Measurements from ENCODE around the gene ZSCAN2. TPM values are rescaled to one million over a fixed set of nuclear protein-coding genes. Genes with fewer than 3 reads are reported as not detected.
"Not testable (repeated sequence)": the region's sequence is repeated elsewhere in the genome, so short reads cannot be mapped to it uniquely, and the experiment has no call there.

ZSCAN2 gene
- total RNA-seq (2014; rRNA removed; shearing (Covaris generic)), result 6.4 and 9.9 TPM in 2 replicates

DNA sequence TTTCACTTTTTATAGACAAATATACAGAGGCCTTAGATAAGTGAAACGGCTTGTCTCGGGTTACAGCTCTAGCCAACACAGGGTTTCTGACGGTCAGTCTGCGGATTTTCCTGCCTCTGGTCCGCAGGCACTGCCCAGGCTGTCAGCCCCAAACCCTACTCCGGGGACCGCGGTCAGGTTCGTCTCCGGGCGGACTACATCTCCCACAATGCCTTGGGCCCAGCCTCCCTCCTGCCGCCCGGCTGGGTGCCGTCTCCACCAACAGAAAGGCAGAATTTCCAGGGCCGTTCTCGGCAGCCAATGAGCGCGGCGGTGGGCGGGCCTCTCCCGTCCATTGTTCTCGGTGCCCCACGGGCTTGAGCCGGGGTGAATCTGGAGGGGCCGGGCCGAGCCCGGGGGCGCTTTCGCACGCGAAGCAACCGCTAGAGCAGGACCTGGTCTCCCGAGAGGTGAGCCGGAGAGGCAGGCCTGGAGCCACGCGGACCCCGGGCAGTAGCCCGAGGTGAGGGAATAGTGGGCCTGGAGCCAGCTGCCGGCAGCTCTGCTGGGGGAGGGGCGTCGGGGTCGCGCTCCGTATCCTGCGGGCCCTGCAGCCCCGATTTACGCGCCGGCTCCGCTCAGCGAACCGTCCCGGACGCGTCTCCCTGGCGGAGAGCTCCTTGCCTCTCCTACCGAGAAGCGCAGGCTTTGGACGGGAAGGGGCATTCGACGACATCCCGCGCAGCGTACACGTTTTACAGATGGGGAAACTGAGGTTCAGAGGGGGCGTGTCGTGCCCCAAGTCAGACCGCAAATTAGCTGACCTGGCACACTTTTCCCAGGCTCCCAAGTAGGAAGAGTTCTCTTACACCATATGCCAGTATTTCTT is at the start of gene ZSCAN2:
Gene ZSCAN2 (plus strand): TSS at position 323 of the 868 bp plus-strand sequence. CDS start 2,919 bp downstream, outside the sequence.
- DNase-seq (ENCODE audit: low read depth), result peak; percentile 91

DNA sequence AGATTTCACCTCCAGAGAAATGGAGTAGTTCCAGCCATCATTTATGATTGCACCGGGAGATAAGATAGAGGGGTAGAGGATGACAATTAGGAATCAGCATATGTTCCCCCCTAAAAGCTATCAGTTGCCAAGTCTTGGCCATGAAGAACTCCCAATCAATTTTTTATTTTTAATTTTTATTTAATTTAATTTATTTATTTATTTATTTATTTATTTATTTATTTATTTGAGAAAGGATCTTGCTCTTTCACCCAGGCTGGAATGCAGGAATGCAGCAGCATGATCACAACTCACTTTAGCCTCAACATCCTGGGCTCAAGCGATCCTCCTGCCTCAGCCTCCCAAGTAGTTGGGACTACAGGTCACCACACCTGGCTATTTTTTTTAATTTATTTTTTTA is 49.2 kb upstream of the ZSCAN2 start:
- DNase-seq (ENCODE audit: low read depth), result not testable (repeated sequence)

DNA sequence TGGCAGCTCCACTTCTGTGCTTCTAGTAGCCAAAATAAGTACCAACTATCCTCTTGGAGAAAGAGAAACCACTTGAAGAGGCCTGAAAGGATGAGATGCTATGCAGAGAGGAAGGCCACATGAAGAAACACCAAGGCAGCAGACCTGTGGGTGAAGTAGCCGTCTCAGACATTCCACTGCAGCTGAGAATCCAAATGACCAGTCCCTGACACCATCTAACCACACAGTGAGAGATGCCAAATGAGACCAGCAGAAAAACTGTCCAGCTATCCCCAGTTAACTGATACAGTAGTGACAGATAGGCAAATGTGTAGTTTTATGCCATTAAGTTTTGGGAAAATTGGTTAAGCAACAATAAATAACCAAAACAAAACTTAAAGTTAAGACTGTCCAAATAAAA is 47.9 kb upstream of the ZSCAN2 start:
- DNase-seq (ENCODE audit: low read depth), result no peak

DNA sequence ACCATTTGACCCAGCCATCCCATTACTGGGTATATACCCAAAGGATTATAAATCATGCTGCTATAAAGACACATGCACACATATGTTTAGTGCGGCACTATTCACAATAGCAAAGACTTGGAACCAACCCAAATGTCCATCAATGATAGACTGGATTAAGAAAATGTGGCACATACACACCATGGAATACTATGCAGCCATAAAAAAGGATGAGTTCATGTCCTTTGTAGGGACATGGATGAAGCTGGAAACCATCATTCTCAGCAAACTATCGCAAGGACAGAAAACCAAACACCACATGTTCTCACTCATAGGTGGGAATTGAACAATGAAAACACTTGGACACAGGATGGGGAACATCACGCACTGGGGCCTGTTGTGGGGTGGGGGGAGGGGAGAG is 44.1 kb upstream of the ZSCAN2 start:
- DNase-seq (ENCODE audit: low read depth), result not testable (repeated sequence)

DNA sequence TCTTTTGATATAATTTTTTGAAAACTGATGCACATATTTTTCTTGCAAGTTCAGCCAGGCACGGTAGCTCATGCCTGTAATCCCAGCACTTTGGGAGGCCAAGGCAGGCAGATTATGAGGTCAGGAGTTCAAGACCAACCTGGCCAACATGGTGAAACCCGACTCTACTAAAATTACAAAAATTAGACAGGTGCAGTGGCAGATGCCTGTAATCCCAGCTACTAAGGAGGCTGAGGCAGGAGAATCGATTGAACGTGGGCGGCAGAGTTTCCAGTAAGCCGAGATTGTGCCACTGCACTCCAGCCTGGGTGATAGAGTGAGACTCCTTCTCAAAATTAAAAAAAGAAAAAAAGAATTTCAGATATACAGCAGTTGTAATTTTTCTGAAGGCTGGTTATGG is 32.8 kb upstream of the ZSCAN2 start:
- not testable (repeated sequence) for DNase-seq (ENCODE audit: low read depth)

DNA sequence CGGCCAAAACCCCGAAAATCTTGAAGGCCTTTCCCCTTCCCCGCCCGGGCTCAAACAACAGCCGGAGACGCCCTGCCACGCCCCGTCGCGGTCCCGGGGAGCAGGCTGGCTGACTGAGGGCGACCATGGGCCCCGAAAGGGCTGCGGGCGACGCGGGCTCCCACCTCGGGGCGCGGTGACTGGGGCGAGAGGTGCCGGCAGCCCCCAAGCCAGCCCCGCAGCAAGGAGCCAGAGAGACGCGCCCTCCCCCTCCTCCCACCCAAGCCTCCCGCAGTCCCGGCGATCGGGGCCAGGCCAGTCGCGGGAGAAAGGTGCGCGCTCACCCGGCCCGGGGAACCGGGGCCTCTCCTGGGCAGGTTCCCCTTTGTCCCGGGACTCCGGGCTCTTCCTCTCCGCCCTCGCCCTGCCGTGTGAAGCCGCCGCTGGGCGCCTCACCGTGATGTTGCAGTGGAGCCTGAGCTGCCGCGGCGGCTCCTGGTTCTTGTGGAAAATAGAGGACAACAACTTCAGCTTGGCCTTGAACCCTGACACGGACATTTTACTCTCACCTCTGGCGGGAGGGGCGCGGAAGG is 30.6 kb upstream of the ZSCAN2 start:
- DNase-seq (ENCODE audit: low read depth), result peak; percentile 11

DNA sequence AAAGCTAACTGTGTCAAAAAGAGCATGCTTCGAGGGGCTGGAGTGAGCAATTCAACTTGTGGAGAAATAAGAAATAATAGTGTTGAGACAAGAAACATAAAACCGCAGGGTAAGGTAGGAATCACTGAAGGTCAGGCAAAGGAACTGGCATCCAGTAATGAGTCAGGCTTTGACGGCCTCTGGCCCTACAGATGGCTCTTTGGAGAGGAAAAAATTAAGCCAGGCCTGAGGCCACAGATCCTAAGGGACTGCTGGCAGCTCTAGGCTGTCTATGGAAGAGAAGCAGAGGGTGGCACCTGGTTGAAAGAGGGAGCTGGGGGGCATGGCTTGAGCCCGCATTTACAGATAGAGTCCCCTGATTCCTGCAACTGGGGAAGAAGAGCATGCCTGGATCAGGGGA is 28.6 kb upstream of the ZSCAN2 start:
- DNase-seq (ENCODE audit: low read depth), result no peak

DNA sequence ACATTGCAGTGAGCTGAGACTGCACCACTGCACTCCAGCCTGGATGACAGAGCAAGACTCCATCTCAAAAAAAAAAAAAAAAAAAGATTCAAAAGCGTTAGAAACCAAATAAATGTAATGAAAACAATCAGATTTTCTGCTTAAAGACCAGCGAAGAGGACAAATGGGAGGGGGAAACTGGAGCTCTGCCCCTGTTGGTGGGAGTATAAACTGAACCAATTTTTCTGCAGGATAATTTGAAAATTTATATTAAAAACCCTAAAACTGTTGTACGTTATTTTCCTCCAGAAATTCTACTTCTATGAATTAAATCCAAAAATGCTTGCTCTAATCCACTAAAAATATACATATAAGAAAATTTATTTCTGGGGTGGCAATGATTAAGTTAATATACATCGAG is 25.3 kb upstream of the ZSCAN2 start:
- no peak for DNase-seq (ENCODE audit: low read depth)

DNA sequence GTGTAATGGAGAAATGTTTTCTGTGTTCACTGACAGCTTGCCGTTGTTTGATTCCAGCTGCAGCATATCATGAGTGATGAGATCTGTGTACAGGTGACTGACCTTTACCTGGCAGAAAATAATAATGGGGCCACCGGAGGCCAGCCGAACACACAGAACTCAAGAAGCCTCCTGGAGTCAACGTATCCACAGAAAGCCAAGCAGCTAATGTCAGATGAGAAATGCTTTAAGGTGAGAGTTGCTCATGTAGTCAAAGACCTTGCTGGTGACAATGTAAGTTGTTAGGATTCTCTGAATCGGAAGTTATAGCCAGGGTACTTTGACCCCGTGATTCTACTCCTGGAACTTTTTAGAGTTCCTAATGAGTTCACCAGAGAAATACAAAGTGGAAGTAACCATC is 22.9 kb upstream of the ZSCAN2 start:
- not testable (repeated sequence) for DNase-seq (ENCODE audit: low read depth)

DNA sequence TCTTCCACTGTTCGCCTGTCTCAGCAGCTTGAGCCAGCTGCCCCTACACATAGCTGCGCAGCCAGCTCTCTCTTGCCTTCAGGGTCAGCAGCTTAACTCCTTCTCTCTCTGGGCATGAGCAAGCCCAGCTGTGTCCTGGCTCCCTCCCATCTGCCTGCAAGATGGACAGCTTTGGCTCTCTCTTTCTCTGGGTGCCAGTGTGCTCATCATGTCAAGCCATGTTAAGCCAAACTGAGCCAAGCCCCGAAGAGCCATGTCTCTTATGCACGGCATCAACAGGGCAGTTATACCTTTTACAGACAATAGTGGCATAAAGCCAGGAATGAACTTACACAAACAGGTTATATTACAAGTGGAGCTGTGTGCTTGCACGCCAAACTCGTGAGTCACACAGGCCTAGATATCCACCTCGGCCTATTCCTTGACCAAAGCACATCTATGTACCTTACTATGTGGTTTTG is 21.5 kb upstream of the ZSCAN2 start:
- DNase-seq (ENCODE audit: low read depth), result peak; percentile 58

DNA sequence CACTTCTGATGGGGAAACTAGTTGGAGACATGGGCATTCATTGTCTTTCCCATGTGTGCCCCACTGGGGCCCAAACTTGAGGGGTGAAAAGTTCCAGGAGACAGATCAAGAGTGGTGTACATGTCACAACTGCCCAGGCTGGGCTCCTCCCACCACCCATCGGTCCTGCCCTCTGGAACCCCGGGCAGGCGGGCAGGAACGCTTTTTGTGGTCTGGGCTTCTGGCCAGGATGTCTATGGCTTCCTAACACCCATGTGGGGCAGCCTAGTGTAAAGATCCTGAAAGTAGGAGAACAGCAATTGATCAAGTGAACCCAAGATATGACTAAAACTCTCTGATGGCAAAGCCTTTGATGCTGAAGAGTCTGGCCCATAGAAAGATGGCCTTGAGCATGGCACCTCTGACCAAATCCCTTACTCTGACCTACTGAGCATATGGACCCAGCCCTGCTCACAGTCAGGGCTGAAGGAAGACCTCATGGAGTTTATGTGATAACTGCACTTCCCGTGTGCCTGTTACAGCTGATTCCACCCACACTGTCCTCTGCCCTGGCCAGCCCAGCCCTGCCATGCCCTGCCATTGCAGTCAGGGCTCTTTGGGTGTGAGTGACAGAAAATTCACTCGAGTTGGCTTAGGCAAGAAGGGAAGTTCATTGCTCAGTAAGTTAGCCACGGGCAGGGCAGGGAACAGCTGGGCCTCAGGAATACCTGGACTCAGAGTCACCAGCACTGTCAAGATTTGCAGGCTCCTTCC is 19.0 kb upstream of the ZSCAN2 start:
- not testable (repeated sequence) for DNase-seq (ENCODE audit: low read depth)

DNA sequence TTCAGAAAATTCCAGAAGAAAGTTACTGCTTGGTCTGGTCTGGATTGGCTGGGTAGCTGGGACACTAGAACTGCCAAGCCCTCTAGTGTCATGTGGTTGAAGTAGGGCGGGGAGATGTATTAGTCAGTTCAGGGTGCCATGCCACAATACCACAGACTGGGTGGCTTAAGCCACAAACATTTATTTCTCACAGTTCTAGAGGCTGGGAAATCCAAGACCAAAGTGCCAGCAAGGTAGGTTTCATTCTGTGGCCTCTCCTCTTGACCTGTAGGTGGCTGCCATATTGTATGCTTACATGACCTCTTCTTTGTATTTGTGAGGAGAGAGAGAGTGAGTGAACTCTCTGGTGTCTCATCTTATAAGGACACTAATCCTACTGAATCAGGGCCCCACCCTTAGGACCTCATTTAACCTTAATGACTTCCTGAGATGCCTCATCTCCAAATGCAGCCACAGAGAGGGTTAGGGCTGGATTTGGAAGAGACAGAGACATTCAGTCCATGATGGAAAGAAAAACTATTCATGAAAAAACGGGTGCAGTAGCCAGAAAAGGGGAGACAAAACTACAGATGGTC is 18.1 kb upstream of the ZSCAN2 start:
- no peak for DNase-seq (ENCODE audit: low read depth)

DNA sequence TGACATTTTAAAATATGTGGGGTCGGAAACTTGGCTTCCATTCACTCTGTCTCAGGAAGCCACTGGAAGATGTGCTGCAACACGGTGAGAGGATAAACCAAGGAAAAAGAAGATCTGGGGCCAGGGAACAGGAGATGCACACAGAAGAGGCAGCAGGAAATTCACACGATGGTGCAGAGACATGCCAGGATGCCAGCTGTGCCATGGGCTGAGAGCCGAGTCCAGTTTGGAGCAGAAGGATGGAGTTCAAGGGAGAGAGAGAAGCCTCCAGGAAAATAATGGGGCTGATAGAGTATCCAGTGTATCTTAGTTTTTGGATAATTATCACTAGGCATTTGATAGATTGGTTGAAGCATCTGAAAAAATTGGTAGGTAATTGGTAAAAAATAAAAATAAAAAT is 16.9 kb upstream of the ZSCAN2 start:
- DNase-seq (ENCODE audit: low read depth), result not testable (repeated sequence)

DNA sequence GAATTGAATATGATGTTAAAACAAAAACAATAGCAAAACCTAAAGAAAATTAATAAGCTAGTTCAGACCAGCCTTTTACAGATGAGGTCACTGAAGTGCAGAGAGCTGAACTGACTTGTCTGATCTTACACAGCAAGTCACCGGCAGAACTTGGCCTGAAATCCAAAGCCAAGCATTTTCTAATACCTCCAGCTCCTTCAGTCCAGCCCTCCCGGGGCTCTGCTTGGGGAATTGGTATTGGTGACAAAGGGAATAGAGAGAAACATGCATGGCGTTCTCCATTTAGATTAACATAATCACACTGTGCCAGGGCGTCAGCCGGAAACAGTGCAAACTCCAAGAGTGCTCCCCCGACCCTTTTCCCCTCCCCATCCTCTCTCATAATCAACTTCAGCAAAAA is 14.1 kb upstream of the ZSCAN2 start:
- DNase-seq (ENCODE audit: low read depth), result no peak

DNA sequence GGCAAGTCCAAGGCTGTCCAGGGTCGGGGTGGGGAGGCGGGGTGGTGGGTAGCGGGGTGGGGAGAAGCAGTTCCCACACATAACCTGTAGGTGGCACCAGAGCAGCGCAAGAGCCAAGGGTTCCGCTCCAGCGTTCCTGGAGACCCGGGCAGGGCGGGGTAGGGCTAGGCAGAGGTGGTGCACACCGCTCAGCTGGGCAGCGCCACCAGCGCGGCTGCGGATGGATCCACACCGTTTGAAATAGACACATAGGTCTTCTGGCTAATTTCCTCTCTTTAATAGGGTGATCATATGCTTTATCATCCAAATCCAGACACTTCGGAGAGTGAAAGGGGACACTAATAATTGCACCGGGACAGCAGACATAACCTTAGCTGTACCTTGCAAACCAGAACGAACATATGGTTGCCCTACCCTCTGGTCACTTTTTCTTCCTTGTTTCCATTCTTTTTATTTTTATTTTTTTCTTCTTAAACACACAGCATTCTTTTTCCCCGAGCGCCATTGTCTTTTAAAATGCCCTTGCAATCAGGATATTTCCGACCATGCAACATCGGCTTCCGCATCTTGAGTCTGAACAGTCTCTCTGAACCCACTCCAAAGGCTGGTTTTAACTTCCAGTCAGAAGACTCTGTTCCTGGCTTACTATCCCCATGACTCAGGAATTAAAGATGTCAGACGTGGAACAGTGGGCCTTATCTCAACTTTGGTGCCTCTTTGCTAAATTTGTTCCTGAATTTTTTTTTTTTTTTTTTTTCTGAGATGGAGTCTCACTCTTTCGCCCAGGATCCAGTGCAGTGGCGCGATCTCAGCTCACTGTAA is 12.5 kb upstream of the ZSCAN2 start:
- DNase-seq (ENCODE audit: low read depth), result peak; percentile 66

DNA sequence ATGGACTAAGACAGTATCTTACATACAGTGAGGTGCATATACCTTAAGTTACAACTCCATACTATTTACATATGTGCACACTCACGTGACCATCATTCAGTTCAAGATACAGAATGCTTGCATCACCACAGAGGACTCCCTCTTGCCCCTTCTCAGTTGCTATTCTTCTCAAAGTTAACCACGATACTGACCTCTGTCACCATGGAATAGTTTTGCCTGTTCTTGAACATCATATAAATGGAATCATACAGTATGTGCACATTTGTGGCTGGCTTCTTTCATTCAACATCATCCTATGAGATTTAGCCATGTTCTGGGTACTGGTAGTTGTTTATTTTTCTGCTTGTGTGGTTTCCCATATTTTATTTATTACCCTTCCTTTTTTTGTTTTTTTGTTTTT is 10.4 kb upstream of the ZSCAN2 start:
- no peak for DNase-seq (ENCODE audit: low read depth)

DNA sequence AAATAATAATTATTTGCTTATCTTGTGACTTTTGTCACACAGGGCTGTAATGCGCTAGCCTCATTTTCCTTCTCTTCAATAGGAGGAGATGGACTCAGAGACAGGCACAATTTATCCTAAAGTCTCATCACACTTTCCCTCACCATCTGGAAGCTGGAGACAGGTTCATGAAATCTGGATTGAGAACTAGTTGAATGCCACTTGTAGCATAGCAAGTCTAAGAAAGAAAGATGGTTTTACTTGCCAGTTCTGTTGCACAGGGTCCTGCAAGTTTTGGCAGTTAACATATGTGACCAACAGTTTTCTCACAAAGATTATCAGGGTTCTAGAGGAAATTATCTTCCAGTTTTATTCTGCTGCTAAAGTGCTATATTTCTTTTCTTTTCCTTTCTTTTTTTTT is 9.0 kb upstream of the ZSCAN2 start:
- DNase-seq (ENCODE audit: low read depth), result no peak

DNA sequence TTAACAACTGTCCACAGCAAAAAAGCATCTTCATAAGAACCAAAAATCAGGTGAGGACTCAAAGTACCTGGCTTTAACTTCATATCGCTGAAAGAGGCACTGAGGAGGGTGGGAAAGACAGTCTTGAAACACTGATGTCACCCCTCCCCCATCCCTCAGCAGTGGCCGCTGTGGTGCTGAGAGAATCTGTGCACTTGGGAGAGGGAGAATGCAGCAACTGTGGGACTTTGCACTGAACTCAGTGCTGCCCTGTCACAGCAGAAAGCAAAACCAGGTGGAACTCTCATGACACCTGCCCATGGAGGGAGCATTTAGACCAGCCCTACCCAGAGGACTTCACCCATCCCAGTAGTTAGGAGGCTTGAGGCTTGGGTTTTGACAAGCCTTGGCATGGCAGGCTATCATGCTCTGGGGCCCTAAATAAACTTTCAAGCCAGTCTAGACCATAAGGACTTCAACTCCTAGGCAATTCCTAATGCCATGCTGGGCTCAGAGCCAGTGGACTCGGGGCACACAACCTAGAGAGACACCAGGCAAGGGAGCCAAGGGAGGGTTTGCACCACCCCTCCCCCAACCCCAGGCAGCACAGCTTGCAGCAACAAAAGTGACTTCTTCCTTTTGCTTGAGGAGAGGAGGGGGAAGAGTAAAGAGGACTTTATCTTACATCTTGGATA is 6.1 kb upstream of the ZSCAN2 start:
- no peak for DNase-seq (ENCODE audit: low read depth)

DNA sequence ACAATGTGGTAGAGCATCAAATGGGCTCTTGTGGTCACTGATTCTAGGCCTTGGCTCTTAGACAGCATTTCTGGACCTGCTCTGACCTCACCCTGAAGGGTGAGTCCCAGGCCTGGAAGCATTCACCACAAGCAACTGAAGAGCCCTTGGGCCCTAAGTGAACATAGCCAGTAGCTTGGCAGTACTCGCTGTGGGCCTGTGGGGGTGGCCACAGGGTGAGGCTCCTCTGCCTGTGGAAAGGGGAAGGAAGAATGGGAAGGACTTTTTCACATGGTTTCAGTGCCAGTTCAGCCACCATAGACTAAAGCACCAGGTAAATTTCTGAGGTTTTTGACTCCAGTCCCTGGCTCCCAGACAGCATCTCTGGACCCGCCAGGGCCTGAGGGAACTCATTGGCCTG is 5.1 kb upstream of the ZSCAN2 start:
- no peak for DNase-seq (ENCODE audit: low read depth)

DNA sequence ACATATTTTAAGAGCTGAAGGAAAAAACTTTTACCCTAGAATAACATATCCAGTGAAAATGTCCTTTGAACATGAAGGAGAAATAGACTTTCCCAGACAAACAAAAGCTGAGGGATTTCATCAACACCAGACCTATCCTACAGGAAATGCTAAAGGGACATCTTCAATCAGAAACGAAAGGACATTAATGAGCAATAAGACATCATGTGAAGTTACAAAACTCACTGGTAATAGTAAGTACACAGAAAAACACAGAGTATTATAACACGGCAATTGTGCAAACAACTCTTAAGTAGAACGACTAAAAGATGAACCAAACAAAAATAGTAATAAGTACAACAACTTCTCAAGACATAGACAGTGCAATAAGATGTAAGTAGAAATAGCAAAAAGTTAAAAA is 3.5 kb upstream of the ZSCAN2 start:
- no peak for DNase-seq (ENCODE audit: low read depth)

DNA sequence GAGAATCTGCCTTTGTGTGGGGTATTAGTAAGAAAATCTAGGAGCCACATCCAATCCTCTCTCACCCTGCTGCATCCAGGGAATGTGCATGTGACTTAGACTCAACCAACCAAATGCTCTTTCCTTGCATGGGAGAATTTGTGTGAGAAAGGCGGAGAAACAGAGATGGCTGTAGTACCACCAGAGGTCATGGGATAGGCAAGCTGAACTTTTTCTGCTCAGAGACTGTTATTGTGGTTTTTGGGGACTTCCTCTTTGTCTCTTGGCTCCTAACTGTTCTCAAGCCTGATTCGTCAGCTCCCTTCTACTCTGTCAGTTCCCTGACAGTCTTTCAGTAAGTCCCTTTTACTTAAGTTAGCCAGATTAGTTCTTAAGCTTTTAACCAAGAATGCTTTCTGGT is 2.6 kb upstream of the ZSCAN2 start:
- DNase-seq (ENCODE audit: low read depth), result no peak
